IMR-90 (cell line): Measurements from ENCODE around the gene POLR1A. TPM values are rescaled to one million over a fixed set of nuclear protein-coding genes. Genes with fewer than 3 reads are reported as not detected.
A peak's percentile ranks its signal among the peaks of the same experiment; 100 is the strongest.

Source experiments
- ATAC-seq: fragments of 200-7000 bp; cut with Tn5 transposase; 2 replicates; pipeline ENCODE4 v1.9.1; 2020; ENCODE audit warnings: low read depth, mild to moderate bottlenecking, moderate library complexity
- BruUV-seq: library from RNA; stranded (reverse); fragments of 400-500 nt; replicated peaks from 2 replicates; lab custom pipeline; 2021; lab: Mats Ljungman, UMichigan
- CTCF ChIA-PET: fragments of 300-600 bp; formaldehyde crosslinking; extraction: SDS; loops from one replicate; lab custom pipeline; 2021; ENCODE audit warnings: antibody characterized with exemption; lab: Yijun Ruan, JAX
- POLR2A ChIA-PET: fragments of 300-600 bp; sonication (Branson Sonifier 250); formaldehyde crosslinking; loops from one replicate; lab custom pipeline; 2022; ENCODE audit warnings: antibody characterized with exemption; ENCODE audit not compliant: unreplicated experiment; lab: Charles Lee
- DNase-seq: peaks from one replicate; pipeline ENCODE4 v3.0.0; 2013
- H2AFZ ChIP-seq: replicated peaks from 2 replicates; pipeline ENCODE3; 2013; ENCODE audit warnings: low read length, mild to moderate bottlenecking; ENCODE audit not compliant: poor library complexity
- H2AK5ac ChIP-seq: 2 replicates; pipeline ENCODE4 v1.6.1; 2013; ENCODE audit warnings: low read depth, low read length, inconsistent platforms
- H2AK9ac ChIP-seq: replicated peaks from 2 replicates; pipeline ENCODE3; 2013; ENCODE audit warnings: mild to moderate bottlenecking, low read depth, low read length, moderate library complexity; ENCODE audit not compliant: poor library complexity
- H2BK120ac ChIP-seq: 2 replicates; pipeline ENCODE4 v1.6.1; 2013; ENCODE audit warnings: low read depth, low read length, inconsistent platforms
- H2BK15ac ChIP-seq: 3 replicates; pipeline ENCODE4 v1.6.1; 2013; ENCODE audit warnings: low read depth, low read length, inconsistent platforms
- H2BK20ac ChIP-seq: 2 replicates; pipeline ENCODE4 v1.6.1; 2013; ENCODE audit warnings: low read depth, mild to moderate bottlenecking, inconsistent platforms, low read length, moderate library complexity
- H2BK5ac ChIP-seq: 2 replicates; pipeline ENCODE4 v1.6.1; 2013; ENCODE audit warnings: mild to moderate bottlenecking, low read depth, low read length, inconsistent platforms; ENCODE audit not compliant: poor library complexity, severe bottlenecking
- H3K14ac ChIP-seq: replicated peaks from 2 replicates; pipeline ENCODE4 v1.6.1; 2013; ENCODE audit warnings: low read depth, low read length, inconsistent platforms
- H3K18ac ChIP-seq: 2 replicates; pipeline ENCODE4 v1.6.1; 2013; ENCODE audit warnings: low read depth, low read length, control low read depth
- H3K23ac ChIP-seq: 2 replicates; pipeline ENCODE4 v1.6.1; 2013; ENCODE audit warnings: low read depth, low read length, inconsistent platforms
- H3K27ac ChIP-seq: 2 replicates; pipeline ENCODE4 v1.5.1; 2013; ENCODE audit warnings: mild to moderate bottlenecking, control low read depth, low read length; ENCODE audit not compliant: insufficient read depth
- H3K27me3 ChIP-seq: 2 replicates; pipeline ENCODE4 v1.6.1; 2013; ENCODE audit warnings: low read length; ENCODE audit not compliant: control insufficient read depth, insufficient read depth
- H3K36me3 ChIP-seq: 2 replicates; pipeline ENCODE4 v1.6.1; 2013; ENCODE audit warnings: low read length, mixed read lengths; ENCODE audit not compliant: control insufficient read depth, insufficient read depth
- H3K4ac ChIP-seq: 2 replicates; pipeline ENCODE4 v1.6.1; 2013; ENCODE audit warnings: low read depth, low read length, inconsistent platforms
- H3K4me1 ChIP-seq: 2 replicates; pipeline ENCODE4 v1.6.1; 2013; ENCODE audit warnings: low read length, mixed read lengths; ENCODE audit not compliant: control insufficient read depth, insufficient read depth
- H3K4me2 ChIP-seq: 2 replicates; pipeline ENCODE4 v1.6.1; 2013; ENCODE audit warnings: low read depth, mild to moderate bottlenecking, control low read depth, low read length, moderate library complexity
- H3K4me3 ChIP-seq: 2 replicates; pipeline ENCODE4 v1.5.1; 2013; ENCODE audit warnings: low read depth, mild to moderate bottlenecking, control low read depth, low read length, moderate library complexity; ENCODE audit not compliant: insufficient read depth
- H3K56ac ChIP-seq: 2 replicates; pipeline ENCODE4 v1.6.1; 2013; ENCODE audit warnings: low read length, inconsistent platforms; ENCODE audit not compliant: insufficient read depth; ENCODE audit errors: extremely low read depth
- H3K79me1 ChIP-seq, 2 experiments: 2 replicates each; pipeline ENCODE4 v1.6.1; 2013; ENCODE audit warnings: low read length in 2 of 2, inconsistent platforms in 1 of 2, low read depth in 1 of 2
- H3K9ac ChIP-seq: 2 replicates; pipeline ENCODE4 v1.6.1; 2013; ENCODE audit warnings: low read depth, low read length, control low read depth
- H3K9me1 ChIP-seq: 2 replicates; pipeline ENCODE4 v1.6.1; 2013; ENCODE audit warnings: low read length, inconsistent platforms; ENCODE audit not compliant: insufficient read depth
- H3K9me3 ChIP-seq: 2 replicates; pipeline ENCODE4 v1.6.1; 2013; ENCODE audit warnings: low read length; ENCODE audit not compliant: control insufficient read depth, insufficient read depth
- H4K20me1 ChIP-seq: 2 replicates; pipeline ENCODE4 v1.6.1; 2013; ENCODE audit warnings: low read length, inconsistent platforms; ENCODE audit not compliant: insufficient read depth
- H4K5ac ChIP-seq: 2 replicates; pipeline ENCODE4 v1.6.1; 2013; ENCODE audit warnings: mild to moderate bottlenecking, low read depth, low read length, control low read depth
- H4K8ac ChIP-seq, 2 experiments: 2 replicates each; pipeline ENCODE4 v1.6.1; 2013; ENCODE audit warnings: low read depth in 2 of 2, low read length in 2 of 2, control low read depth in 1 of 2, inconsistent platforms in 1 of 2
- H4K91ac ChIP-seq: 2 replicates; pipeline ENCODE4 v1.6.1; 2013; ENCODE audit warnings: low read depth, low read length, inconsistent platforms; ENCODE audit not compliant: insufficient read depth
- BHLHE40 ChIP-seq: fragments of 150-350 bp; IDR thresholded peaks from 2 replicates; pipeline ENCODE4 v1.6.1; 2016; ENCODE audit warnings: mild to moderate bottlenecking, low read depth, low read length
- CEBPB ChIP-seq: IDR thresholded peaks from 2 replicates; pipeline ENCODE4 v1.6.1; 2012; ENCODE audit warnings: low read depth, low read length, improper control_type of control experiment
- CHD1 ChIP-seq: IDR thresholded peaks from 2 replicates; pipeline ENCODE4 v1.6.1; 2012; ENCODE audit warnings: low read depth, low read length, improper control_type of control experiment
- CTCF ChIP-seq: conservative IDR thresholded peaks from 2 replicates; pipeline ENCODE4 v1.5.1; 2012; ENCODE audit warnings: mild to moderate bottlenecking, low read depth, low read length, improper control_type of control experiment
- ELK1 ChIP-seq: fragments of 150-350 bp; IDR thresholded peaks from 2 replicates; pipeline ENCODE4 v1.6.1; 2016; ENCODE audit warnings: low read depth, mild to moderate bottlenecking, low read length, moderate library complexity, borderline replicate concordance
- FOS ChIP-seq: fragments of 150-350 bp; IDR thresholded peaks from 2 replicates; pipeline ENCODE4 v1.6.1; 2016; ENCODE audit warnings: low read depth, low read length
- MAFK ChIP-seq: IDR thresholded peaks from 2 replicates; pipeline ENCODE4 v1.6.1; 2012; ENCODE audit warnings: low read depth, low read length, improper control_type of control experiment
- MAZ ChIP-seq: IDR thresholded peaks from 2 replicates; pipeline ENCODE4 v1.6.1; 2012; ENCODE audit warnings: low read depth, mild to moderate bottlenecking, low read length, improper control_type of control experiment, moderate library complexity, borderline replicate concordance
- NFE2L2 ChIP-seq: fragments of 150-350 bp; IDR thresholded peaks from 2 replicates; pipeline ENCODE4 v1.6.1; 2016; ENCODE audit warnings: low read depth, mild to moderate bottlenecking, low read length
- POLR2A ChIP-seq: IDR thresholded peaks from 2 replicates; pipeline ENCODE4 v1.6.1; 2012; ENCODE audit warnings: mild to moderate bottlenecking, low read depth, low read length
- RCOR1 ChIP-seq: IDR thresholded peaks from 2 replicates; pipeline ENCODE4 v1.6.1; 2012; ENCODE audit warnings: mild to moderate bottlenecking, low read length, improper control_type of control experiment; ENCODE audit not compliant: insufficient replicate concordance
- RFX5 ChIP-seq: IDR thresholded peaks from 2 replicates; pipeline ENCODE4 v1.8.0; 2012; ENCODE audit warnings: low read depth, mild to moderate bottlenecking, low read length, moderate library complexity
- SMC3 ChIP-seq: fragments of 150-350 bp; IDR thresholded peaks from 2 replicates; pipeline ENCODE4 v1.6.1; 2016; ENCODE audit warnings: low read depth, mild to moderate bottlenecking, antibody characterized with exemption, low read length, moderate library complexity
- USF2 ChIP-seq: fragments of 150-350 bp; IDR thresholded peaks from 2 replicates; pipeline ENCODE4 v1.6.1; 2017; ENCODE audit warnings: mild to moderate bottlenecking, antibody characterized with exemption, low read length, low read depth
- WGBS, 2 experiments: methylation state at CpG; one replicate each; pipeline versions ENCODE4 v1.1.5 to v1.1.7; 2013; ENCODE audit warnings: missing lambda C conversion rate in 2 of 2; ENCODE audit not compliant: insufficient read length in 1 of 2; ENCODE audit errors: extremely low coverage in 2 of 2; 5-methylcytosine and 5-hydroxymethylcytosine counted together
- dilution Hi-C: fragments of 300-500 bp; cut with HindIII; formaldehyde crosslinking; loops from one replicate; pipeline ENCODE4 v1.14.3; 2018; ENCODE audit warnings: low sequenced_read_pairs; ENCODE audit not compliant: unreplicated experiment
- in situ Hi-C: fragments of 300-500 bp; cut with MboI; formaldehyde crosslinking; loops from 3 replicates; pipeline ENCODE4 v1.14.3; 2019; ENCODE audit warnings: low sequenced_read_pairs, inconsistent platforms, mixed read lengths
- intact Hi-C: fragments of 100-400 bp; cut with micrococcal nuclease; formaldehyde crosslinking; loops from 2 replicates; pipeline ENCODE4 v1.10.0; 2022
- polyA plus RNA-seq, 3 experiments: library from polyadenylated mRNA; depleted of rRNA; stranded (reverse); fragments of >200 nt; gene quantifications; 2 replicates each; pipeline ENCODE4 v1.2.3, GENCODE V29; 2012; ENCODE audit warnings: low replicate concordance in 1 of 3
- total RNA-seq: library from RNA; depleted of rRNA; stranded (reverse); fragments of >200 nt; gene quantifications from 2 replicates; pipeline ENCODE4 v1.2.3, GENCODE V29; 2012

Gene POLR1A
- total and polyA plus RNA-seq, 2 of the 4 experiments (the other 2 are of a cell fraction), result 7.6 to 27.4 TPM

- Histone ChIP-seq H2AK5ac (no peak overlapping the region), H3K4me3 (no peak overlapping the region), H3K79me1 (peaks cover 0 to 6% of the 10 kb centered on the region in 2 experiments; a peak in 1 of 4 replicates), H3K36me3 (peaks cover 44% of the 10 kb centered on the region), H3K56ac (no peak overlapping the region), H4K91ac (no peak overlapping the region), H2AFZ (no peak overlapping the region), H2BK15ac (no peak overlapping the region), H3K27ac (no peak overlapping the region), H4K5ac (no peak overlapping the region), H3K18ac (no peak overlapping the region), H3K9me3 (no peaks in the 10 kb centered on the region), H2BK5ac (no peak overlapping the region), H3K4me1 (no peaks in the 10 kb centered on the region), H2BK20ac (no peak overlapping the region), H3K4ac (no peak overlapping the region), H3K27me3 (no peaks in the 10 kb centered on the region), H3K14ac (no peak overlapping the region), H3K9me1 (no peaks in the 10 kb centered on the region), H2BK120ac (no peak overlapping the region), H3K9ac (no peak overlapping the region), H4K20me1 (peaks cover 4% of the 10 kb centered on the region; the same call in 1 of the 2 replicates), H2AK9ac (no peak overlapping the region), H3K4me2 (no peak overlapping the region), H4K8ac (no peak overlapping the region), H3K23ac (no peak overlapping the region)
- ChIA-PET CTCF (interaction anchor here (0.6 to 5.5 kb wide), 12 partner anchors 12 to 253 kb away, joined by 3 to 91 read pairs (median 5); no protein-coding TSS in a partner anchor), POLR2A (no interaction called here)
- no TSS peak for BruUV-seq
- intact Hi-C loops, result loop anchor here (2.0 to 5.0 kb wide), 2 partner anchors 42 to 190 kb away; partner anchors contain the start of gene ST3GAL5
- DNase-seq, result peak; percentile 47
- peak; percentile 73 for ATAC-seq
- dilution Hi-C loops, result no loop called here
- WGBS, 2 experiments, result 60% methylated on average over 2 of the region's 7 CpGs; no CpG with 5 or more reads in 1 of the 2 experiments
- in situ Hi-C loops, result loop anchor here (5.0 kb wide), 2 partner anchors 252 to 357 kb away; no protein-coding TSS in a partner anchor
- TF ChIP-seq CEBPB (peak; percentile 33; the same call in 1 of the 2 replicates), BHLHE40 (no peak), FOS (no peak), ELK1 (no peak), MAZ (no peak), MAFK (no peak), CTCF (peak; percentile 69), CHD1 (no peak), NFE2L2 (no peak), RCOR1 (no peak), SMC3 (peak; percentile 58), POLR2A (no peak), USF2 (no peak), RFX5 (no peak)
These were observed 26.7 kb downstream of the POLR1A start for GRCh38 chr2:86078774-86079545.
